Mesendoderm (in vitro differentiated cells): ENCODE data around the gene NTRK2.
"Not testable (repeated sequence)": the region's sequence is repeated elsewhere in the genome, so short reads cannot be mapped to it uniquely, and the experiment has no call there.

Source experiments
- DNase-seq: peaks from one replicate; pipeline ENCODE4 v3.0.0; 2013
- H2AK5ac ChIP-seq: 2 replicates; pipeline ENCODE4 v1.6.1; 2013; ENCODE audit warnings: low read length, inconsistent platforms
- H2BK120ac ChIP-seq: 2 replicates; pipeline ENCODE4 v1.6.1; 2013; ENCODE audit warnings: low read depth, mild to moderate bottlenecking, low read length, moderate library complexity, mixed read lengths
- H2BK15ac ChIP-seq: replicated peaks from 2 replicates; pipeline ENCODE4 v1.6.1; 2013; ENCODE audit warnings: low read depth, mild to moderate bottlenecking, moderate library complexity
- H2BK5ac ChIP-seq: 2 replicates; pipeline ENCODE4 v1.6.1; 2013; ENCODE audit warnings: low read length, inconsistent platforms
- H3K18ac ChIP-seq: 2 replicates; pipeline ENCODE4 v1.6.1; 2013; ENCODE audit warnings: mild to moderate bottlenecking, low read length, mixed read lengths
- H3K23ac ChIP-seq: one replicate; pipeline ENCODE4 v1.6.1; 2013; ENCODE audit warnings: low read length
- H3K27ac ChIP-seq: 2 replicates; pipeline ENCODE4 v1.5.1; 2013; ENCODE audit warnings: low read depth, mild to moderate bottlenecking, inconsistent platforms, low read length, moderate library complexity
- H3K27me3 ChIP-seq: 2 replicates; pipeline ENCODE4 v1.6.1; 2013; ENCODE audit warnings: low read length, control low read depth, mild to moderate bottlenecking, inconsistent platforms; ENCODE audit not compliant: insufficient read depth, poor library complexity
- H3K36me3 ChIP-seq: 2 replicates; pipeline ENCODE4 v1.6.1; 2013; ENCODE audit warnings: low read length, inconsistent platforms; ENCODE audit not compliant: control insufficient read depth, insufficient read depth
- H3K4ac ChIP-seq: one replicate; pipeline ENCODE4 v1.6.1; 2013; ENCODE audit warnings: low read depth, mild to moderate bottlenecking, low read length, moderate library complexity
- H3K4me1 ChIP-seq: 2 replicates; pipeline ENCODE4 v1.6.1; 2013; ENCODE audit warnings: low read depth, low read length, inconsistent platforms; ENCODE audit not compliant: control insufficient read depth
- H3K4me2 ChIP-seq: 2 replicates; pipeline ENCODE4 v1.6.1; 2013; ENCODE audit warnings: low read length
- H3K4me3 ChIP-seq: 2 replicates; pipeline ENCODE4 v1.5.1; 2013; ENCODE audit warnings: mild to moderate bottlenecking, low read length
- H3K56ac ChIP-seq: one replicate; pipeline ENCODE4 v1.6.1; 2013; ENCODE audit warnings: low read length
- H3K79me1 ChIP-seq: 2 replicates; pipeline ENCODE4 v1.6.1; 2013; ENCODE audit warnings: low read length, inconsistent platforms
- H3K79me2 ChIP-seq: 2 replicates; pipeline ENCODE4 v1.6.1; 2013; ENCODE audit warnings: mild to moderate bottlenecking, low read length; ENCODE audit not compliant: control insufficient read depth, insufficient read depth
- H3K9ac ChIP-seq: 2 replicates; pipeline ENCODE4 v1.6.1; 2013; ENCODE audit warnings: low read length, inconsistent platforms
- H4K5ac ChIP-seq: one replicate; pipeline ENCODE4 v1.6.1; 2013; ENCODE audit warnings: low read length
- H4K8ac ChIP-seq: one replicate; pipeline ENCODE4 v1.6.1; 2013; ENCODE audit warnings: low read depth, mild to moderate bottlenecking, control low read depth, low read length, moderate library complexity
- WGBS: extraction: QIAGEN DNeasy Blood & Tissue Kit; methylation state at CpG from one replicate; pipeline ENCODE4 v1.1.7; 2013; ENCODE audit warnings: low lambda C conversion rate, missing lambda C conversion rate; ENCODE audit not compliant: insufficient coverage; ENCODE audit errors: extremely low coverage; 5-methylcytosine and 5-hydroxymethylcytosine counted together

The NTRK2 gene

DNA sequence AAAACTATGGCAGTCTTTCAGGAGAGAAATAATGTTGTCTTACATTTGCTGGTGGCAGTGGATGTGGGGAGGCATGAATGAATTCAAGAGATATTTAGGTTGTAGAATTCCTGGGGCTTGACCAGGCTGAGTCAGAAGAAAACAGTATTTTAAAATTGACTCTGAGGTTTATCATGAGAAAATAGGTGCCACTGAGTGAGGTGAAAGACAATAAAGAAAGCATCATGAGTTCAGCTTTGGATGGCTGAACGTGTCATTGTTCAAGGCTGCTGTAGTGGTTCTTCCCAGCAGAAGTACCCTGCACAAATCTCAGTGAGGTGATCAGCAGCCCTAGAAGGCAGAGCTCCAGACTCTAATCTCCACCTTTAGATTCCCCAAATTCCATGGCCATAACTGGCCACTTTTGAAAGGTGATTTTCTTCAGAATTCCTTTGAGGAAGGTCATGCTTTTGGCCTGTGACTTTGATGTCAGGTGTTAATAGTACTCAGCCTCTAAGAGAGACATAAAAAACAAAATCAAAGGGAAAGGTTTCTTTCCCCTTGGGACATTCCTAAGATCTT, 395.4 kb downstream of the NTRK2 start:
- no peaks in the 10 kb centered on the region for H3K4me1 ChIP-seq
- no peak overlapping the region for H2BK15ac ChIP-seq
- H3K18ac ChIP-seq, result no peak overlapping the region
- H3K27me3 ChIP-seq, result no peaks in the 10 kb centered on the region
- H3K4ac ChIP-seq, result no peak overlapping the region
- no peak overlapping the region for H2BK120ac ChIP-seq
- H3K79me1 ChIP-seq, result no peaks in the 10 kb centered on the region
- H4K5ac ChIP-seq, result no peak overlapping the region
- no CpG with 5 or more reads among the region's 1 CpG for WGBS
- H2BK5ac ChIP-seq, result no peak overlapping the region
- DNase-seq, result peak; percentile 75
- no peak overlapping the region for H3K56ac ChIP-seq
- no peaks in the 10 kb centered on the region for H3K79me2 ChIP-seq
- no peak overlapping the region for H3K4me2 ChIP-seq
- no peak overlapping the region for H3K23ac ChIP-seq
- H3K9ac ChIP-seq, result no peak overlapping the region
- no peak overlapping the region for H3K4me3 ChIP-seq
- H3K36me3 ChIP-seq, result no peaks in the 10 kb centered on the region
- H2AK5ac ChIP-seq, result no peak overlapping the region
- no peak overlapping the region for H3K27ac ChIP-seq
- no peak overlapping the region for H4K8ac ChIP-seq

DNA sequence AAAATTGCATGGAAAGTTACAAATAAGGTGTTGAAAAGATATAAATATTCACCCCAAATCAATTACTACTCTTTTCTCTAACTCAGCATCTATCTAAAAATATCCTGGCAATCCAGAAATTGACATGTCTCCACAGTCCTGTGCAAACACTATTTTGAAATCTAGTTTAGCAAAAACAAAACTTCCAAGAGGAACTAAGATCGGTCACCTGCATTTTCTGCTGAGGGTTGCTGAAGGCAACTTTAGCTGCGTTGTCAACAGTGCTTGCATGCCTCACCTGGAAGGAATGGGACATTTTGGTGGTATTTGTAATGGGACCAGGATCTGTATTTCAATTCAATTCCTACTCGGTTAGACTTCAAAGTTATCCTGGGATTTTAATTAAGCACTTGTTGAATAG, 398.3 kb downstream of the NTRK2 start:
- Histone ChIP-seq H3K4ac (no peak overlapping the region), H3K79me1 (no peaks in the 10 kb centered on the region), H3K79me2 (no peaks in the 10 kb centered on the region), H3K4me3 (no peak overlapping the region), H4K5ac (no peak overlapping the region), H3K27ac (no peak overlapping the region), H3K23ac (no peak overlapping the region), H3K27me3 (no peaks in the 10 kb centered on the region), H2AK5ac (no peak overlapping the region), H3K9ac (no peak overlapping the region), H3K4me1 (no peaks in the 10 kb centered on the region), H3K4me2 (no peak overlapping the region), H4K8ac (no peak overlapping the region), H3K18ac (no peak overlapping the region), H2BK15ac (no peak overlapping the region), H2BK120ac (no peak overlapping the region), H3K56ac (no peak overlapping the region), H2BK5ac (no peak overlapping the region), H3K36me3 (no peaks in the 10 kb centered on the region)
- no CpG with 5 or more reads among the region's 3 CpGs for WGBS
- no peak for DNase-seq

DNA sequence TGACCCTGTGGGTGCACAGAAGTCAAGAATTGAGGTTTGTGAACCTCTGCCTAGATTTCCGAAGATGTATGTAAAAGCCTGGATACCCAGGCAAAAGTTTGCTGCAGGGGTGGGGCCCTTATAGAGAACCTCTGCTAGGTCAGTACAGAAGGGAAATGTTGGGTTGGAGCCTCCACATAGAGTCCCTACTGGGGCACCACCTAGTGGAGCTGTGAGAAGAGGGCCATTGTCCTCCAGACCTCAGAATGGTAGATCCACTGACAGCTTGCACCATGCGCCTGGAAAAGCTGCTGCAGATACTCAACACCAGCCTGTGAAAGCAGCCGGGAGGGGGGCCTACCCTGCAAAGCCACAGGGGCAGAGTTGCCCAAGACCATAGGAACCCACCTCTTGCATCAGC, 399.9 kb downstream of the NTRK2 start:
- H2AK5ac ChIP-seq, H4K8ac ChIP-seq, H3K9ac ChIP-seq, H3K27ac ChIP-seq, H3K79me1 ChIP-seq, H2BK120ac ChIP-seq, H3K4ac ChIP-seq, H4K5ac ChIP-seq, H3K4me2 ChIP-seq, H2BK15ac ChIP-seq, H3K36me3 ChIP-seq, DNase-seq, H2BK5ac ChIP-seq, H3K4me1 ChIP-seq, H3K27me3 ChIP-seq, H3K18ac ChIP-seq, H3K79me2 ChIP-seq, H3K56ac ChIP-seq, H3K4me3 ChIP-seq, H3K23ac ChIP-seq: not testable (repeated sequence)
- no CpG with 5 or more reads among the region's 3 CpGs for WGBS
